NOMO-1 treated with dmso at 0.1 percent for 144 hours (cell line): Measurements from ENCODE around the gene TPPP3.

Experiments
- DNase-seq: peaks from one replicate; lab custom pipeline; 2025; ENCODE audit not compliant: unreplicated experiment; lab: John Stamatoyannopoulos, UW

The TPPP3 gene

GRCh38 chr16:67393111-67393787 is at the start of gene TPPP3:
Gene TPPP3 (minus strand): TSS chr16:67393498. CDS start chr16:67391111, 2,387 bp downstream.
- DNase-seq, result peak; percentile 1

- no peak for DNase-seq
Measured at GRCh38 chr16:67442581-67443255, 49.4 kb upstream of the TPPP3 start.

- DNase-seq, result no peak
Measured at GRCh38 chr16:67441907-67442306, 48.6 kb upstream of the TPPP3 start.

GRCh38 chr16:67441271-67441753 is 48.0 kb upstream of the TPPP3 start:
- no peak for DNase-seq

- DNase-seq, result no peak
Measured at GRCh38 chr16:67438824-67439393, 45.6 kb upstream of the TPPP3 start.

GRCh38 chr16:67438098-67438791 is 44.9 kb upstream of the TPPP3 start:
- DNase-seq, result no peak

- no peak for DNase-seq
Measured at GRCh38 chr16:67437513-67437912, 44.2 kb upstream of the TPPP3 start.

GRCh38 chr16:67436640-67437193 is 43.4 kb upstream of the TPPP3 start:
- DNase-seq, result no peak

- DNase-seq, result no peak
Measured at GRCh38 chr16:67435758-67436164, 42.5 kb upstream of the TPPP3 start.

- no peak for DNase-seq
Measured at GRCh38 chr16:67433131-67433719, 39.9 kb upstream of the TPPP3 start.

GRCh38 chr16:67432506-67432890 is 39.2 kb upstream of the TPPP3 start:
- DNase-seq, result no peak

GRCh38 chr16:67431775-67432505 is 38.6 kb upstream of the TPPP3 start:
- DNase-seq, result no peak

GRCh38 chr16:67430977-67431774 is 37.9 kb upstream of the TPPP3 start, which contains the start of gene HSD11B2:
Gene HSD11B2 (plus strand): TSS chr16:67431121. CDS start chr16:67431249, 128 bp downstream.
- no peak for DNase-seq

- no peak for DNase-seq
Measured at GRCh38 chr16:67430504-67430976, 37.2 kb upstream of the TPPP3 start.

- no peak for DNase-seq
Measured at GRCh38 chr16:67429799-67430503, 36.7 kb upstream of the TPPP3 start.

GRCh38 chr16:67429053-67429798 is 35.9 kb upstream of the TPPP3 start:
- no peak for DNase-seq

GRCh38 chr16:67428146-67428731 is 34.9 kb upstream of the TPPP3 start:
- DNase-seq, result peak; percentile 27
